Measurements from ENCODE around the gene CALN1.
"Not testable (repeated sequence)": the region's sequence is repeated elsewhere in the genome, so short reads cannot be mapped to it uniquely, and the experiment has no call there.

The CALN1 gene

GRCh38 chr7:72265071-72265904 lies 146.8 kb downstream of the CALN1 start:
- DNase-seq: no peak

DNA sequence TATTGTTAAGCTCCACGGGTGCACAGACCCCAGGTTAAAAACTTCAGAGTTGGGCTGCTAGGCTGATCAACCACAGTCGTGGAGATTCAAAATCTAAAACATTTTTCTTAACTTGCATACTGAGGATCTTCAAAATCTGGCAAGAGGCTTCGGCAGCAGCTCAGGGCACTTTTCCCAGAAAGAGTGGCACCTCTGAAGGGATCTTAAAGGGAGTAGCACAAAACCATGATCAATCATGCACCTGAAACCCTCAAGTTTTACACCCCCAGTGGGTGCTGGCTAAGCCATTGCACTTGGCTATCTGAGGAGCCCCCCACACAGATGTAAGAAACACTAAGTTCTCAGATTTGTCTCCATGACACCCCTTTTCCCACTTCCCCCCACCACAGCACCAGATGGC lies 151.7 kb downstream of the CALN1 start:
- DNase-seq: no peak

DNA sequence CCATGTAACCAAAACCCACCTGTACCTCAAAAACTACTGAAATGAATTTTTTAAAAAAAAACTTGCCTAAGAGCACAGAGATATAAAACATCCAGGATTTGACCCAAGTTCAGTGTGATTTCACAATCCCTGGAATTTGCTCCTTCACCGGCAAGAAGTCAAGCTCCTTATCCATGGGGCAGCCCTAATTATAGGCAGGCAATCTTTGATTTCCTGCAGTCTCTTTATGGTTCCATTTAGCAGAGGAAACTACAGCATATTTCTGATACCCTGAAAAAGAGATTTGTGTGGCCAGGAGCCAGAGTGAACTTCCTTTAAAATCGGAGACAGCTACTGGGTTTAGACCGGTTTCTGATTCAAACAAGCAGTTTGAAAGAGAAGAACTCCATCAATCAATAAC lies 154.1 kb downstream of the CALN1 start:
- DNase-seq: no peak

- DNase-seq: no peak
Observed at GRCh38 chr7:72254455-72254854, 157.7 kb downstream of the CALN1 start.

DNA sequence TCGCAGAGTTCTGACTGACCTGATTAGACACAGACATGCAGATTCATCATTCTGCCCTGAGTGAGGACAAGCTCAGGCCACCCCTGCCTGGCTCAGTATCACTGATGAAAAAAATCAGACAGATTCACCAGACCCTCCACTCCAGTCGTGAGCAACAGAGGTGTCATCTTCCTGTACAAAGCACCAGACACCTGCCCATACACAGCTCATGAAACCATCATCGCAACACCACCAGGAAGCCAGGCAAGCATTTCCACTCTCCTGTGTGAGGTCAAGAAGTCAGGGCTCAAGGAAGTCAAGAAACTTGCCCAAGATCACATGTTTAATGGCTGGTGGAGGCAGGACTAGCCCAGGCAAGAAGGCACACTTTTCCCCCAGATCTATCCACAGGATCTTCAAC lies 163.0 kb downstream of the CALN1 start:
- DNase-seq: no peak

- no peak for DNase-seq
Observed at GRCh38 chr7:72244826-72245398, 167.2 kb downstream of the CALN1 start.

DNA sequence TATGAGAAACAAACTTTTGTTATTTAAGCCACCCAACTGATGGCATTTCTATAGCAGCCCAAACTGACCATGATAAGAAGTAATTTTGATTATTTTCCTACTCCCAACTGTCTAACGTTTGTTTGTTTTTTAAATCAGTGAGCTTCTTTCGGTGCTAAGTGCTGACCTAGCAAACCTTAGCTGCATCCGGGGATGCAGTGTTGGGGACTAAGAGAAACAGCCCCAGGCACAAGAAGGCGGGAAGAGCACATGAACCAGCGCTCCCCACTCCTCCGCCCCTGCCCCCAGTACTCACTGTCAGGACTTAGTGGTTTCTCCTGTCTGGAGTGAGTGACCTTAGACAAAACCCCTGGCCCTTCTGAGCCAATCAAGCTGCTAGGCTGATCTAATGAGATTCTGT lies 168.8 kb downstream of the CALN1 start:
- DNase-seq: no peak

DNA sequence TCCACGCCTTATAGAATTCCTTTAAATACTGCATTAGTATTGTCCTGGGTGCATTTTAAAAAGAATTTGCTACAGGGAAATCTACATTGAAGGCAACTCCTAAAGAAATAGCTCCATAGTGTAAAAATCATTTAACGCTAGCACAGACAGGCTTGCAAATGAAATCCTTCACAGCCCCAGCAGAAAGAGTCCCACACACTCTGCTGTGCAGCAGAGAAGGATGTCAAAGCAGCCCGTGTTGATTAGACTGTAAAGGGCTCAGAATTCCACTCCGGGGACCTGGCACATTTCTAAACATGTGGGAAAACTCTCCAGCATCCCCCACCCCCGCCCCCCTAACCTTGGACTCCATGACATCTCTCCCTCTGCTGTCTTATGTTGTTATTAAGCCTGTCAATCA lies 176.8 kb downstream of the CALN1 start:
- DNase-seq: no peak

GRCh38 chr7:72234086-72234485 lies 178.1 kb downstream of the CALN1 start:
- DNase-seq: no peak

- DNase-seq: no peak
Observed at GRCh38 chr7:72230281-72230680, 181.9 kb downstream of the CALN1 start.

- DNase-seq: no peak
Observed at GRCh38 chr7:72223351-72223750, 188.8 kb downstream of the CALN1 start.

GRCh38 chr7:72222136-72222535 lies 190.0 kb downstream of the CALN1 start:
- DNase-seq: no peak

DNA sequence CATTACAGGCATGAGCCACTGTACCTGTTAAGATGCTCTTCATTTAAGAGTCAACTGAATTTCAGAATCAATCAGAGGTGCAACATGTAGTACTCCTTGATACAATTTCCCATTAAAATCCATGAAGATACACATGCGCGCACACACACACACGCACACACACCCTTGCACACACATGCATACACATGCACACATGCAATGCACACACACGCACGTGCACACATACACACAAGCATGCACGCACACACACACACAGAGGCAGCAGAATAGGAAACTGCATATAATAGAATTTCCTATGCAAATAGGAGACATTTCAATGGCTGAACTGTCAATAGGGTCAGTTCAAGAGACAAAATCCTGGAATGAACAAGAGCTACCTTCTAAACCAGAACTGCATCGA lies 192.6 kb downstream of the CALN1 start:
- no peak for DNase-seq

DNA sequence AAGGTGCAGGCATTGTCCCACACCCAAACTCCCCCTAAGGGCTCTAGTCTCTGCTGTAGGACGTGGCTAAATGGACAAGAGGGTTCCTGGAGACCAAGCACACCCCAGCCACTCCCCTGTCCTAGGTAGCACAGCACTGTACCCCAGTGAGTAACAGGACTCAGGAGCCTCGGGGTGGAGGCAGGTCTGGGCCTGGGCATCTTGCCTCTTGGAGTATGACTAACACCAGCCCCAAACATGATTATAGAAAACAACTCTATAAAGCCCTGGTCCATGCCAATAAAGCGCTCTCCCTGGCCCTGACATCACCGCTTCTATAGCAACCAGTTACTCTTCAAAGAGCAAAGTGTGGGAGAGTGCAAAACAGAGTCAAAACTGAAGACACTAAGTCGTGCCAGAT lies 195.0 kb downstream of the CALN1 start:
- DNase-seq: no peak

DNA sequence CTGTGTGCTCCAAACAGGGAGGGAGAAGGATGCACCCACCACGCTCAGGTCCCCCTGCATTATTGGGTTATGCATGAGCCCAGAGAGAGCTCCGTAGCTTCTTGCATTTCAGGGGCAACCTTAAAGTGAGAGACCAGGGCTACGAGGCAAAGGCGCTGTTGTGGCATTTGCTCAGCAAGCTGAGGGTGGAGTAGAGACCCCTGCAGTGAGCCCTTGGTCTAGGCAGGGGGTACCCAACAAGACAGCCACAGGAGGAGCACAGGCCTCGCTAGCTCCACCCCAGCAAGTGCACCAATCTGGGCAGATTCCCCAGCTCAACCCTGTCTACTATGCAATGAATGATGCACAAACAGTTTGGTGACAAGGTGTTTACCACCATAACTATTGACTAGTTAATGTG lies 198.4 kb downstream of the CALN1 start:
- DNase-seq: no peak

DNA sequence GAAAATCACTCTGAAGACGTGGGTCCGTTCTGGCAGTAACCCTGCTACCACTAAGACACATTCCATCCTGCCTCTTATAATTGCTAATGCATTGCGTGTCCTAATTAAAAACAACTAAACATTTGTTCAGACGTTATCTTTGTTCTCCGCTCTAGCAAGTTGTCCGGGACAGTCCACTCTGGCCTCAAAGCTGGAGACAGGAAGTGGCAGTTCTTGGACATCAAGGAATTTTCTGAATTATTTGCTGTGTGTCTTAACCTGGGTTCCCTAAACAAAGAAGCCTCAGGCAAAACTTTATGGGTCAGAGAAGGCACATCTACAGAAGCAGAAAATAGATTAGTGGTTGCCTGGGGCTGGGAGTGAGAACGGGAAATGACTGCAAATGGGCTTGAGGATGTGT lies 199.1 kb downstream of the CALN1 start:
- no peak for DNase-seq

DNA sequence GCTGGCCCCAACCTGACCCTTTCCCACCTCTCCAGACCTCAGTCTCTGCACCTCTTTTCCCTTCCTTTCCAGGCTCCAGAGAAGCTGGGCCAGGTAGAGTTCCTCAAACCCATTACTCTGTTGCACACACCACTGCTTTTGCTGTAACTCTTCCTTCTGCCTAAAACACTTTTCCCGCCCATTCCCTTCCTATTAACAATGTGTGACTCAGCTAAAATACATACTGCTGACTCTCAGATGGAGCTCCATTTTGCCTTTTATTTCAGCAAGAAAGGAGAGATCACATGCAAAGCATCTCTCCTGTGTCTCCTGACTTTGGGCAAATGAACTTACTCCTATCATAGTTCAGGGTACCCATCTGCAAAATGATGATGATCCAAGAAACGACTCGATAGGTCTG lies 201.0 kb downstream of the CALN1 start:
- no peak for DNase-seq

- DNase-seq: not testable (repeated sequence)
Observed at GRCh38 chr7:72209006-72209405, 203.1 kb downstream of the CALN1 start.

GRCh38 chr7:72196176-72196575 lies 216.0 kb downstream of the CALN1 start:
- no peak for DNase-seq

DNA sequence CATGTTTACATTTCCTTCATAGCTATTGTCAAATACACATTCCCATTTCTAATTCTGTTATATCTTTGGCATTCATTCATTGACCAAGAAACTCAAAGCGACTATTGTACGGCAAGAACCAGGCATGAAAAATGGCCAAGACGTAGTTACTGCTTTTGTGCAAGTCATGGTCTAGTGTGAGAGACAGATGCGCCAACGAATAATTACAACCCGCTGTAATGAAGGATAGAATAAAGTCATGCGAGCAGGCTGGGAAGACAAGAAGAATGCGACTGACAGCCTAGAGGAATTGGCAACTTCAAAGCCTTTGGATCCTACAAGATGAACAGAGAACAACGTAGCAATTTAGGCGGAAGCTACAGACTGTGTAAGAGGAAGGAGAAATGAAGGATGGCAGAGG lies 221.2 kb downstream of the CALN1 start:
- no peak for DNase-seq

- DNase-seq: no peak
Observed at GRCh38 chr7:72190146-72190545, 222.0 kb downstream of the CALN1 start.

DNA sequence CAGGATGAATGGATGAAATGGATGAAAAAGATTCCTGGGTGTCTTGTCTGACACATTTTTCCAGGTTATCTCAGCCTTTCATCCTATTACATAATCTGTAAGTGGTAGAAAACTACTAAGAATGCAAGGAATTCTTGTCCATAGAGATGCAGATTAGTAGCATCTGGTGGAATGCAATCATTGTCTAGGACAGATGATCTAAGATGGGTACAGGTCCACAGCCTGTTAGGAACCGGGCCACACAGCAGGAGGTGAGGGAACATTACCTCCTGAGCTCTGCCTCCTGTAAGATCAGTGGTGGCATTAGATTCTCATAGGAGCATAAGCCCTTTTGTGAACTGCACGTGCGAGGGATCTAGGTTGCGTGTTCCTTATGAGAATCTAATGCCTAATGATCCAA lies 225.0 kb downstream of the CALN1 start:
- DNase-seq: no peak

DNA sequence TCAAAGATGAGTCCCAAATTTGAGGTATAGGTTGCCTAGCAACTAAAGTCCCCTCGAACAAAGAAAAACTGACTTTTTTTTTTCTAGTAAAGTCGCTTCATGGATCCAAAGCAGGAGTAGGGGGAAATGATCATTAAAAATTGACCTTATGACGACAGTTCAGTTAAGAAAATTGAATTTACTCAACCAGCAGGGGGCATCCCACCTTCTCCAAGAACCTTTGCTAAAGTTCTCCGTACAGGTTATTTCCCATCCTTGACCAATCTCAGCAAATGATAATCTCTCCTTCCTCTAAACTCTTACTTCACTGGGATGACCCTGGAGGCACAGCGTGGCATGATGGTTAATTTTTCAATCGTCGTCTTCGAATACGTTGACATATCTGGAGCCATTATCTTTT lies 228.3 kb downstream of the CALN1 start:
- DNase-seq: no peak

GRCh38 chr7:72182036-72182435 lies 230.1 kb downstream of the CALN1 start:
- DNase-seq: no peak

DNA sequence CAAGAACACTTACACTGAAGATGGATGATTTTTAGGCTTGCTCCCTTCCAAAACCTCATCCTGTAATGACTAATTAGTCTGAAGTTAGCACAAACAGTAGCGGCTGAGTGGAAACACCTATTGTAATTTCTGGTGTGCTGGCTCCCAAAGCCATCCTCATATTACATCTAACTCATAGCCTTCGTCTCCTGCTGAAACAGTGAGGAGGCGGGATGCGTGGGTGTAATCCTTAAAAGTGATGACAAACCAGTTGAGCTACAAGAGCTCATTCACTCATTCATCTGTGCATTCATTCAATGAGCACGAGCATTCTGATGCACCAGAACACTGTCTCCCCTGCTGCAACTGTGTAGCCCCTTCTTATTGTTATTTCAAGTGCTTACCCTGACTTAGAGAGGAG lies 235.3 kb downstream of the CALN1 start:
- no peak for DNase-seq

Data from NCI-H1694 treated with DMSO at 0.1 percent for 48 hours (cell line).